HepG2 (cell line): Measurements from ENCODE around the gene BCL2A1. TPM values are rescaled to one million over a fixed set of nuclear protein-coding genes. Genes with fewer than 3 reads are reported as not detected.

ENCODE experiments used
- ETV6 ChIP-seq: sonication (generic); formaldehyde crosslinking; conservative IDR thresholded peaks from 2 replicates; pipeline ENCODE4 v1.4.0; 2020; ENCODE audit warnings: missing genetic modification reagents
- GLI4 ChIP-seq: sonication (generic); formaldehyde crosslinking; IDR thresholded peaks from 2 replicates; pipeline ENCODE4 v1.5.1; 2020; ENCODE audit warnings: missing genetic modification reagents, mild to moderate bottlenecking, moderate library complexity, borderline replicate concordance
- MEF2D ChIP-seq: sonication (generic); formaldehyde crosslinking; IDR thresholded peaks from 2 replicates; pipeline ENCODE4 v1.5.1; 2020; ENCODE audit warnings: mild to moderate bottlenecking, missing genetic modification reagents
- POLR2A ChIP-seq, 2 experiments: IDR thresholded peaks; 2 replicates each; pipeline ENCODE4 v1.6.1; 2011; ENCODE audit warnings: low read depth in 2 of 2, low read length in 2 of 2, mild to moderate bottlenecking in 1 of 2, moderate library complexity in 1 of 2; ENCODE audit not compliant: insufficient read depth in 1 of 2
- RFX5 ChIP-seq: IDR thresholded peaks from 2 replicates; pipeline ENCODE4 v1.6.1; 2011; ENCODE audit warnings: low read depth, low read length, improper control_type of control experiment
- TBL1XR1 ChIP-seq: fragments of 150-350 bp; IDR thresholded peaks from 2 replicates; pipeline ENCODE4 v1.6.1; 2014; ENCODE audit warnings: borderline replicate concordance, low read length; ENCODE audit not compliant: partially characterized antibody
- ZBTB7B ChIP-seq: sonication (generic); formaldehyde crosslinking; IDR thresholded peaks from 2 replicates; pipeline ENCODE4 v1.4.0; 2020; ENCODE audit warnings: missing genetic modification reagents
- ZNF234 ChIP-seq: sonication (generic); formaldehyde crosslinking; conservative IDR thresholded peaks from 2 replicates; pipeline ENCODE4 v1.5.1; 2020; ENCODE audit warnings: mild to moderate bottlenecking, missing genetic modification reagents
- polyA plus RNA-seq, 8 experiments: library from polyadenylated mRNA; depleted of rRNA in 3 of 8; stranded (reverse) in 7 of 8; unstranded in 1 of 8; fragments of >200 nt; fragmentation: Illumina TruSeq in 4 of 8; extraction: Trizol in 4 of 8; gene quantifications; 2 replicates each; pipeline versions ENCODE4 v1.2.1 to v1.2.3, GENCODE V29; 2011 to 2016; ENCODE audit warnings: low read depth in 4 of 8, missing spikeins in 1 of 8, mixed read lengths in 1 of 8; ENCODE audit not compliant: insufficient read depth in 1 of 8
- total RNA-seq, 5 experiments: library from RNA; depleted of rRNA; stranded (reverse); fragments of >200 nt; fragmentation: Illumina TruSeq; extraction: Trizol; gene quantifications; 2 replicates each; pipeline ENCODE4 v1.2.3, GENCODE V29; 2016; ENCODE audit warnings: low read depth in 1 of 5
- TF ChIP-seq, protein P1 (sequence below): sonication (generic); formaldehyde crosslinking; IDR thresholded peaks from 2 replicates; pipeline ENCODE4 v1.5.1; 2020; ENCODE audit warnings: missing genetic modification reagents, mild to moderate bottlenecking, borderline replicate concordance
- TF ChIP-seq, protein P2 (sequence below): sonication (generic); formaldehyde crosslinking; IDR thresholded peaks from 2 replicates; pipeline ENCODE4 v1.4.0; 2020; ENCODE audit warnings: missing genetic modification reagents
- TF ChIP-seq, protein P3 (sequence below), 2 experiments: fragments of 450-650 bp in 1 of 2; sonication (generic) in 1 of 2; formaldehyde crosslinking in 1 of 2; IDR thresholded peaks; 2 replicates each; pipeline versions ENCODE4 v1.6.1 to v1.8.0; 2016 to 2022; ENCODE audit warnings: antibody characterized with exemption in 1 of 2, mild to moderate bottlenecking in 1 of 2, missing genetic modification reagents in 1 of 2
- TF ChIP-seq, protein P4 (sequence below): sonication (generic); formaldehyde crosslinking; conservative IDR thresholded peaks from 2 replicates; pipeline ENCODE4 v1.4.0; 2020; ENCODE audit warnings: missing genetic modification reagents

The BCL2A1 gene
- total and polyA plus RNA-seq, 2 of the 13 experiments (the other 11 are each of a cell fraction or from before 2014, with no cell fraction given) = 0.08 to 0.31 TPM

DNA sequence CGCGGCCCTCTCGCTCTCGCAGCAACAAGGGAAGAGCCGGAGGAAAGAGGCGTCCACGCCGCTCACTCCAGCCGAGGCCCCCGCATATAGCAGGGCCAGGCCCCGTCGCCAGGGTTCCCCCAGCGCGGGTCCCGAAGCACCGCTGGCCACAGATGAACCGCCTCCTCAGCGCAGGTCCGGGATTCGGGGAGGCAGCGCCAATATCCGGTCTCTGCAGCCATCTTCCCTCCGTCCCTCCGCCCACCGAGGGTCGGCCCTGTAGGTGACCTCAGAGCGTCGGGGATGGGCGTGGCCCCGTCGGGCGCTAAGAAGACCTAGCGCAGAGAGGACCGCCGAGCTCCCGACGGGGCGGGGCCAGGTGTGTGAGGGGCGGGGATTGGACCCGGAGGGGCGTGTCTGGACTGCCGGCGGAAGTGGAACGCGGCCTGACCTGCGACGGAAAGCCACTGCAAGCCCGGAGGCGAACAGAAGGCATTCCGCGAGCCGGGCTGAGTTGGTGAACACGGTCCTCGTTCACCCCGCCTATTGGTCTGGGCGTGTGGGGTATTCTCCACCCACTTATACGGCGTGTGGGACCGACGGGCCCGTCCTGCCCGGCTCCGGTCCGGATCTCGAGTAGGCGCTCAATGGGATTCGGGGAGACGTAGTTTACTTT is 47.4 kb downstream of the BCL2A1 start (continued):
- TF ChIP-seq, protein P1, sequence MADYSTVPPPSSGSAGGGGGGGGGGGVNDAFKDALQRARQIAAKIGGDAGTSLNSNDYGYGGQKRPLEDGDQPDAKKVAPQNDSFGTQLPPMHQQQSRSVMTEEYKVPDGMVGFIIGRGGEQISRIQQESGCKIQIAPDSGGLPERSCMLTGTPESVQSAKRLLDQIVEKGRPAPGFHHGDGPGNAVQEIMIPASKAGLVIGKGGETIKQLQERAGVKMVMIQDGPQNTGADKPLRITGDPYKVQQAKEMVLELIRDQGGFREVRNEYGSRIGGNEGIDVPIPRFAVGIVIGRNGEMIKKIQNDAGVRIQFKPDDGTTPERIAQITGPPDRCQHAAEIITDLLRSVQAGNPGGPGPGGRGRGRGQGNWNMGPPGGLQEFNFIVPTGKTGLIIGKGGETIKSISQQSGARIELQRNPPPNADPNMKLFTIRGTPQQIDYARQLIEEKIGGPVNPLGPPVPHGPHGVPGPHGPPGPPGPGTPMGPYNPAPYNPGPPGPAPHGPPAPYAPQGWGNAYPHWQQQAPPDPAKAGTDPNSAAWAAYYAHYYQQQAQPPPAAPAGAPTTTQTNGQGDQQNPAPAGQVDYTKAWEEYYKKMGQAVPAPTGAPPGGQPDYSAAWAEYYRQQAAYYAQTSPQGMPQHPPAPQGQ (CRISPR knock-in tag) = no peak
- peak; percentile 92 to 95 for TF ChIP-seq POLR2A (IDR thresholded peaks at IDR 0.05; ENCODE audit: insufficient read depth in 1 of 2, low read depth in 2 of 2, low read length in 2 of 2)
- TF ChIP-seq, protein P2, sequence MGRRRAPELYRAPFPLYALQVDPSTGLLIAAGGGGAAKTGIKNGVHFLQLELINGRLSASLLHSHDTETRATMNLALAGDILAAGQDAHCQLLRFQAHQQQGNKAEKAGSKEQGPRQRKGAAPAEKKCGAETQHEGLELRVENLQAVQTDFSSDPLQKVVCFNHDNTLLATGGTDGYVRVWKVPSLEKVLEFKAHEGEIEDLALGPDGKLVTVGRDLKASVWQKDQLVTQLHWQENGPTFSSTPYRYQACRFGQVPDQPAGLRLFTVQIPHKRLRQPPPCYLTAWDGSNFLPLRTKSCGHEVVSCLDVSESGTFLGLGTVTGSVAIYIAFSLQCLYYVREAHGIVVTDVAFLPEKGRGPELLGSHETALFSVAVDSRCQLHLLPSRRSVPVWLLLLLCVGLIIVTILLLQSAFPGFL (CRISPR knock-in tag) = no peak
- no peak for TF ChIP-seq ZNF234
- TF ChIP-seq ETV6 = no peak
- no peak for TF ChIP-seq GLI4 (CRISPR knock-in tag)
- no peak; the same call in 1 of the 2 replicates for TF ChIP-seq ZBTB7B (CRISPR knock-in tag)
- no peak for TF ChIP-seq TBL1XR1
- TF ChIP-seq, protein P3, sequence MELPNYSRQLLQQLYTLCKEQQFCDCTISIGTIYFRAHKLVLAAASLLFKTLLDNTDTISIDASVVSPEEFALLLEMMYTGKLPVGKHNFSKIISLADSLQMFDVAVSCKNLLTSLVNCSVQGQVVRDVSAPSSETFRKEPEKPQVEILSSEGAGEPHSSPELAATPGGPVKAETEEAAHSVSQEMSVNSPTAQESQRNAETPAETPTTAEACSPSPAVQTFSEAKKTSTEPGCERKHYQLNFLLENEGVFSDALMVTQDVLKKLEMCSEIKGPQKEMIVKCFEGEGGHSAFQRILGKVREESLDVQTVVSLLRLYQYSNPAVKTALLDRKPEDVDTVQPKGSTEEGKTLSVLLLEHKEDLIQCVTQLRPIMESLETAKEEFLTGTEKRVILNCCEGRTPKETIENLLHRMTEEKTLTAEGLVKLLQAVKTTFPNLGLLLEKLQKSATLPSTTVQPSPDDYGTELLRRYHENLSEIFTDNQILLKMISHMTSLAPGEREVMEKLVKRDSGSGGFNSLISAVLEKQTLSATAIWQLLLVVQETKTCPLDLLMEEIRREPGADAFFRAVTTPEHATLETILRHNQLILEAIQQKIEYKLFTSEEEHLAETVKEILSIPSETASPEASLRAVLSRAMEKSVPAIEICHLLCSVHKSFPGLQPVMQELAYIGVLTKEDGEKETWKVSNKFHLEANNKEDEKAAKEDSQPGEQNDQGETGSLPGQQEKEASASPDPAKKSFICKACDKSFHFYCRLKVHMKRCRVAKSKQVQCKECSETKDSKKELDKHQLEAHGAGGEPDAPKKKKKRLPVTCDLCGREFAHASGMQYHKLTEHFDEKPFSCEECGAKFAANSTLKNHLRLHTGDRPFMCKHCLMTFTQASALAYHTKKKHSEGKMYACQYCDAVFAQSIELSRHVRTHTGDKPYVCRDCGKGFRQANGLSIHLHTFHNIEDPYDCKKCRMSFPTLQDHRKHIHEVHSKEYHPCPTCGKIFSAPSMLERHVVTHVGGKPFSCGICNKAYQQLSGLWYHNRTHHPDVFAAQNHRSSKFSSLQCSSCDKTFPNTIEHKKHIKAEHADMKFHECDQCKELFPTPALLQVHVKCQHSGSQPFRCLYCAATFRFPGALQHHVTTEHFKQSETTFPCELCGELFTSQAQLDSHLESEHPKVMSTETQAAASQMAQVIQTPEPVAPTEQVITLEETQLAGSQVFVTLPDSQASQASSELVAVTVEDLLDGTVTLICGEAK (IDR thresholded peaks at IDR 0.05) = no peak
- TF ChIP-seq, protein P3 (CRISPR knock-in tag; IDR thresholded peaks at IDR 0.05) = peak; percentile 29; the same call in 1 of the 2 replicates
- TF ChIP-seq, protein P4, sequence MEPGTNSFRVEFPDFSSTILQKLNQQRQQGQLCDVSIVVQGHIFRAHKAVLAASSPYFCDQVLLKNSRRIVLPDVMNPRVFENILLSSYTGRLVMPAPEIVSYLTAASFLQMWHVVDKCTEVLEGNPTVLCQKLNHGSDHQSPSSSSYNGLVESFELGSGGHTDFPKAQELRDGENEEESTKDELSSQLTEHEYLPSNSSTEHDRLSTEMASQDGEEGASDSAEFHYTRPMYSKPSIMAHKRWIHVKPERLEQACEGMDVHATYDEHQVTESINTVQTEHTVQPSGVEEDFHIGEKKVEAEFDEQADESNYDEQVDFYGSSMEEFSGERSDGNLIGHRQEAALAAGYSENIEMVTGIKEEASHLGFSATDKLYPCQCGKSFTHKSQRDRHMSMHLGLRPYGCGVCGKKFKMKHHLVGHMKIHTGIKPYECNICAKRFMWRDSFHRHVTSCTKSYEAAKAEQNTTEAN (CRISPR knock-in tag) = peak; percentile 35; the same call in 1 of the 2 replicates
- TF ChIP-seq MEF2D = peak; percentile 60
- TF ChIP-seq RFX5 = no peak
